Measurements from ENCODE around the gene DPH1.
"Not testable (repeated sequence)": the region's sequence is repeated elsewhere in the genome, so short reads cannot be mapped to it uniquely, and the experiment has no call there.

The DPH1 gene

DNA sequence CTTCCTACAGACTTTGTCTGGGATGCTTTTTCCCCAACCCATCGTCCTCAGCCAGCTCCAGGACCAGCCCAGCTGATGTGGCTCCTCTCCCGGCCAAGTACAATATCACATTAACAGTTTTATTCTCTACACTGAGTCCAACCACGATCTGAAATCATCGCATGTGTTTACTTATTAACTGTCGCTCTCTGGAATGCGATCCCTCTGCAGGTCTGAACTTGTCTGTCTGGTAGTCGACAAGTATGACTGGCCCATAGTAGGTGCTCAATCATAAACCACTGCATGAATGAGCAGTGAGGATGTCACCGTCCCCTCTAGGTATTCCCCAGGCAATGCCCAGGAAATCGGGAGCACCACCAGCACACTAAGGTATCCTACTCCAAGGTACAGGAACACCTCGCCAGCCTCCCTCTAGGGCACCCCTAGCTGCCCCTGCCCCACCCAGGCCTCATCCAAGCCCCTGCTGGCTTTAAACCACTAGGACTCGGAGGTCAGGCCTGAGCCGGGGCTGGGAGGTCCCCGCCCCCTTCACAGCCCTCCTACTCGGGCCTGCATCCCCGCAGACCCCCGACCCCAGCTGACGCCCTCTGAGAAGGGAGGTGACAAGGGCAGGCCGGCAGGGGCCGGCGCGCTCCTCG lies 32.5 kb upstream of the DPH1 start:
- TF ChIP-seq GATA1 (IDR thresholded peaks at IDR 0.05; ENCODE audit: low read depth, low read length) = no peak
- TF ChIP-seq POLR2A (IDR thresholded peaks at IDR 0.05; ENCODE audit: low read length) = no peak
- no peak for DNase-seq

DNA sequence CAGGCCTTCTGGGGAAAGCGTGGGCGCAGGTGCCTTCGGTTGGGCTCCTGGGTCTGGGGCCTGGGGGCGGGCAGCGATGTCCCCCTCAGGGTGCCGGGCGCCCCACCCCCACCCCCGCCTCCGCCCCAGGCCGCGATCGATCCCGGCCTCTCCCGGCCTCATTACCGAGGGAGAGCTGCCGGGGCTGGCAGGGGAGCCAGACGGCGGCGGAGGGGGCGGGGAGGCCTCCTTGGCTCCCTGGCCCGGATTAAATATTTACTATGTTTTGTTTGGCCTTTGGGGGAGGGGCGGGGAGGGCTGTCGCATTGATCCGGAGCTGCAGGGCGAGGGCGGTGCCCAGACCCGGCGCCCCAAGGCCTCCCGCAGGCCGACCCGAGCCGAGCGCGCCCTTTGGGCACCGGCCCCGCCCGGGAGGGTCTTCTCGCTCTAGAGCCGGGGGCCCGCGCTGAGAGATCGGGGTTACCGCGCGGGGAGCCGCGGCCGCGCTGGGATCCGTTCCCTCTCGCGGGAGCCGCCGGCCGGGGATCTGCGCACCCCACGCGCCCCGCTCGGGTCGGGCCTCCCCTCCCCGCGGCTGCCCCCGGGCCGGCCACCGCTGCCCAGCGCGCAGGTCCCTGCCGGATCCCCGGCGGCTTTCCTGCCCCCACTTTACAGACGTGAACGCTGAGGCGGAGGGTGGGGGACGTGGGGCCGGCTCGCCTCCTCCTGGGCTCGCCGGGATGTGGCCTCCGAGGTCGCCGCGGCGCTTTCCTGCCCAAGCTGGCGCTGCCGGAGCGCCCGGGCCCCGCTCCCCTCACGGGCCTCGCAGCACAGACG lies 31.8 kb upstream of the DPH1 start:
- no peak for DNase-seq
- TF ChIP-seq POLR2A (IDR thresholded peaks at IDR 0.05; ENCODE audit: low read length) (no peak), GATA1 (IDR thresholded peaks at IDR 0.05; ENCODE audit: low read depth, low read length) (no peak)

DNA sequence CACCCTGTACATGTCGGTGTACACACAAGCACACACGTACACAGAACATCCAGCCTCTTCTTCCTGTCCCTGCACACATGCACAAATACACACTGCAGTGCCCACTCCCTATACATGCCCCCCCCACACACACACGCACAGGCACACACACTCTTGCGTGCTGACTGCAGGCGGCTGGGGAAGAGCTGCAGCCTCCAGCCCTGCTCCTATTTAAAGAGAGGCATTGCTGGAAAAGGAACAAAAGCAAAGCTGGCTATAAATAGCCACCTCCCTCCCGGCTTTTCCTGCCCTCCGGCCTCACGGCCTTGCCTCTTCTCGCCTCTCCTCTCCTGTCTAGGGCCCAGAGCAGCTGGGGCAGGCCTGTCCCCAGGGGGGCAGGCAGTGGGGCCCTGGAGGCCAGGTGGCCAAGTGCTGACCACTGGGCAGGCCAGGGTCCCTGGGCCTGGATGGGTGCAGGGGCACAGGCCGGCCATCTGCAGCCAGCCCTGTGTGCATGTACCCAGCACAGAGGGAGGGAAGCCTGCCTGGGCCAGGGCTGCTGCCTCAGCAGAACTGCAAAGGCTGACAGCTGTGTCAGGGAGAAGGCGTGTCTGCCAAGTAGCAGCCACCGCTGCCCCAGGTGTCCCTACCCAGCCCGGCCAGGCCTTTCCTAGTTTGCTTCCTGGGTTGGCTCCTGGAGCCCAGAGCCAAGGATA lies 30.2 kb upstream of the DPH1 start:
- TF ChIP-seq GATA1 (IDR thresholded peaks at IDR 0.05; ENCODE audit: low read depth, low read length) (no peak), POLR2A (IDR thresholded peaks at IDR 0.05; ENCODE audit: low read length) (no peak)
- no peak for DNase-seq

DNA sequence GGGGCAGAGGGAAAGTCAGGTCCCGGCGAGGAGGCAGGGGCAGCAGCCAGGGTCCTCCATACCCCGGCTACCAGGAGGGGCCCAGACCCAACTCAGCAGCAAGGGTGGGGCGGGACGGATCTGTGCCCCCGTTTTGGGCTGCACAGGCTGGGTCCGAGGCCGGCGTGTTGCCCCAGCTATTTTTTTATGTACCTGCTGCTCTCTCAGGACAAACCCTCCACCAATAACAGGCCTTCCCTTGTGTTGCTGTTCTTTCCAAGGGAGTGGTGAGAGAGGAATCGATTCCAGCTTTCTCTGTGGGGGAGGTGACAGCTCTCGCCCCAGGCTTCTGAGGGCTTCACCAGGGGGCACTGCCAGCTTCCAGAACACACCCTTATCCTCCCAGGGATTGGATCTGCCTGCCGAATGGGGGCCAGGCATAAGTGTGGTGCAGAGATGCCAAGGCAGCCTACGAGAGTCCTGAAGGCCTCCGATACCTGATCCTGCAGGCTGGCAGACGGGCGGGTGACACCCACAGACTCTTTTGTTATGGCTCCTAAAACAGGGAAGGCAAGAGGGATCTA lies 27.1 kb upstream of the DPH1 start:
- no peak for DNase-seq

DNA sequence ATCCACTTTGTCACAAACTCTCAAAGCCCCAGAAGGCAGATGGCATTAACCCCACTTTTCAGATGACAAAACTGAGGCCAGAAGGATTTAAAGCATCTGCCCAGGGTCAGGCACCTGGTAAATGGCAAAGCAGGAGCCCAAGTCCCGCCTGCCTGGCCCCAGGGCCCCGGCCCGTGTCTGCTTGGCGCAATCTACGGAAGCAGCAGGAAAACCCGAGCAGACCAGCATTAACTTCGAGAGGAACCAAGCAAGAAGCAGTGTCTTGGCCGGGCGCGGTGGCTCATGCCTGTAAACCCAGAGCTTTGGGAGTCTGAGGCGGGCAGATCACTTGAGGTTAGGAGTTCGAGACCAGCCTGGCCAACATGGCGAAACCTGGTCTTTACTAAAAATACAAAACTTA lies 26.4 kb upstream of the DPH1 start:
- TF ChIP-seq GATA1 (IDR thresholded peaks at IDR 0.05; ENCODE audit: low read depth, low read length) (no peak), POLR2A (IDR thresholded peaks at IDR 0.05; ENCODE audit: low read length) (no peak)
- DNase-seq = no peak

More for the DNA sequence above, 27.1 kb upstream of the DPH1 start:
- TF ChIP-seq POLR2A (IDR thresholded peaks at IDR 0.05; ENCODE audit: low read length) (no peak), GATA1 (IDR thresholded peaks at IDR 0.05; ENCODE audit: low read depth, low read length) (no peak)

DNA sequence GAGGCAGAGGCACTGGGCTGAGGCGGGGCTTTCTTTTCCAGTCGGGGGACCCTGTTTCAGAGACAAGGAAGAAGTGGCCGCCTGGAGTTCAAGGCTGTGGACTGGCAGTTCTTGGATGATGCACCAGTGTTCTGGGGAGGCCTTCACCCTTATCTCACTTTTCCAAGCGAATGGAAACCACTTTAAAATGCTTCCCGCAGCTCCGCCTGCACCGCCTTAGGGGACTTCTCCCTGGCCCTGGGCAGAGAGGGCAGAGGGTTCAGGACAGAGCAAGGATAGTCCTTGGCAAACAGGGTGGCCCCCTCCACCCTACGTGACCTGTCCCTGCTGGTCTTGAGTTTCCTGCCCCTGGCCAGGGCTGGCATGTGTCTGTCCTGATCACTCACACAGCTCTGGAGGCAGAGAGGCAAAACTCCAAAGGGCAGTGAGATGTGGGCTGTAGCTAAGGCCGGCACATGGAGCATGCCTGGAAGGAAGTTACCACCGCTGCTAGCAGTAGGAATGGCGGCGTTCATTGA lies 25.5 kb upstream of the DPH1 start:
- TF ChIP-seq POLR2A (IDR thresholded peaks at IDR 0.05; ENCODE audit: low read length) (no peak), GATA1 (IDR thresholded peaks at IDR 0.05; ENCODE audit: low read depth, low read length) (no peak)
- DNase-seq = no peak

DNA sequence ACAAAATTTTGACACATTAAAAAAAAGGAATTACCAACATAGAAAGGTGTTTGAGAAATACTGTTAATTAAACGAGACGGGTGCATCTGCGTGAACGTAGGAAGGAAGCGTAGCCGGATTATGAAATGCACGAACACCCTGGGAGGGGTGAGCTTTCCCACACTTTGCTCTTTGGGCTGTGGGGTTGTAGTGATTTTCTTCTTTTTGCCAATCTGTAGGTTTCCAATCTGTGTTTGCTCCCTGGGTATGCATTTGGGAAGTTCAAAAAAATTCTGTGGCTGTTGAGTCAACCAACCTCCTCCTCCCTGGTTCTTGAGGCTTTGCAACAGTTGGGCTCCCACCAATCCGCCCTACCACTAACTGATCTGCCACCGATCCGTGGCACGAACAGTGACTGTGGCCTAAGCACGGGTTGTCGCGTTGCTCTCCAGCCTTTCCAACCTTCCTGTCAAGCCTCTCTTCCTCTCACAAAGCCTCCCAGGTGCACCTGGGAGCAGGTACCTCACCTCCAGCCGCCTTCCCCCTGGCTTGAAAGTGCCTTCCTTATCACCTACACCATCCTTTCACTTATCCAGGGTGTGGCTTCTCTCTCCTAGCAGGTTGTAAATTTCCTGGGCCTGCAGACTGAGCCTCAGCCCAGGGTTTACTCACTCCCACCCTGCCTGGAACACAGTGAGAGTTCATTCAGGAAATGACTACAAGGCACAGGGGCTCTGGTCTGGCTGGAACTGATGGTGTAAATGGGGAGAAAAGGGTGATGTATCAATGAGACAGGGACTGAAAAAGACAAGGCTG lies 21.4 kb upstream of the DPH1 start:
- no peak for TF ChIP-seq POLR2A (IDR thresholded peaks at IDR 0.05; ENCODE audit: low read length)
- no peak for TF ChIP-seq GATA1 (IDR thresholded peaks at IDR 0.05; ENCODE audit: low read depth, low read length)
- no peak for DNase-seq

DNA sequence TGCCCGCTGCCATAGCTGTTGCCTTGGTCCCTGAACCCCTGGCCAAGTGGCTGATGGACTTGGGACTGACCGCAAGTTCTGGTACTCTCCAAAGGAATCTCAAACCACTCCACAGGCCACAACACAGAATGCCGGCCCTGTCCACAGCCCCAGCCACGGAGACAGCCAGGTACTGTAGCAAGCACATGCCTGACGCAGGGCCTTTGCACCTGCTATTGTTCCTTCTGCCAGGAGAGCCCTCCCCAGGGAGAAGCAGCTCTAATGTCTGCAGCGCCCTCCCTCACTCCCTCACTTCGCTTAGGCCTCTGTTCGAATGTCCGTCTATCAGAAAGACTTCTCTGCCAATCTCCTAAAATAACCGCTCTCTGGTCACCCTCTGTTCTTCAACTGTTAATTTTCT lies 20.2 kb upstream of the DPH1 start:
- TF ChIP-seq POLR2A (IDR thresholded peaks at IDR 0.05; ENCODE audit: low read length) = no peak
- no peak for TF ChIP-seq GATA1 (IDR thresholded peaks at IDR 0.05; ENCODE audit: low read depth, low read length)
- no peak for DNase-seq

DNA sequence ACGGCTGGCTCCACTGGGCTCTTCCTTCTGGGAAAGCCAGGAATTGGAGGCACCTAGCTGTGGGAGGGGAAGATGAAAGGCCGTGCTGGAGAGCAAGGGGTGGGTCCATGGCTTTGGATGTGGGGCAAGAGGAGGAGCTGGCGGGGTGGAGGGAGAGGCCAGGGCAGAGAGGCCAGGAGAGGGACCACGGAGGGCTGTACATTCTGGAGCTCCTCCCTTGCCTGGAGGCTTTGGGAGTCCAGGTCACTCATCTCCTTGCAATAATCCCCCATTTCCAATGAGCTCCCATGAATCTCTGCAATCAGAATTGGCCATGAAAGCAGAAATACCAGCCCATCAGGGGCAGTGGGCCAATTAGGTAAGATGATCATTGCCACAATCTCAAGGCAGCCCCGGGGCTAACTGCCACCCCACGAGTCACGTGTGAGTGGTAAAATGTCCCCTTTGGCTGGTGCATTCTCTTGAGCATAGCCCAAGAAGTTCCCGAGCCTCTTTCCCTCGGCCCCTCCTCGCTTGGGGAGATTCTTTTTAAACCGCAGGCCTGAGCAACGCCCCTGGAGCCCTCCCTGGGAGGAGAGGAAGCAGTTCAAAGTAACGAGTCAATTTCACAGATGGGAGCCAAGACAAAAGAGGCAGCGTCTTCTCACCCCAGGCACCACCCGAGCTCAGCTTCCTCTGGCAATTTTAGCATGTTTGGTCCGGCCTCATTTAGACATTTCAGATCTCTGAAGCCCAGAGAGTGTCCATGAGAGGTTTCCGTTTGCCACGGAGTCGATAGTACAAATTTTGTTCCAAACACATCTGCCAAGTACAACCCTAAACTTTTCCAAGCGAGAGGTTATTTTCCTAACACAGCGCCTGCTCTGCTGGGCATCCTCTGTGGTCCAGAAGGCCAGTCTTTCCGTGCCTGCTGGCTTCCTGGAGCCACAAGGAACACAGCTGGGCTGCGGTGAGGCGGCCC lies 18.3 kb upstream of the DPH1 start:
- TF ChIP-seq GATA1 (IDR thresholded peaks at IDR 0.05; ENCODE audit: low read depth, low read length) = no peak
- TF ChIP-seq POLR2A (IDR thresholded peaks at IDR 0.05; ENCODE audit: low read length) = no peak
- DNase-seq = no peak

DNA sequence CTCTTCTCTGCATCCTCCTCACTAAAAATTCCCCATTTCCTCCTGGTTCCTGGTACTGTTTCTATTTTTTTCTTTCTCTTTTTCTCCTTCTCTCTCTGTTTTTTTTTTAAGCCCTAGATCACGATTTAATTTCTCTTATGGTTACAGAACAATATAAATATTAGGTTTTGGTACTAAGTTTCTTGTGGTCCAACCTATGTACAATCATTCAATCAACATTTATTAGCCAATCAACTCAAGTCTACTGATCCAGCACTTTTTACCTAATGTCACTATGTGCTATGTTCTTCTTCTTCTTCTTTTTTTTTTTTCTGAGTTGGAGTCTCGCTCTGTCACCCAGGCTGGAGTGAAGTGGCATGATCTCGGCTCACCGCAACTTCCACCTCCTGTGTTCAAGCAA lies 17.5 kb upstream of the DPH1 start:
- TF ChIP-seq GATA1 (IDR thresholded peaks at IDR 0.05; ENCODE audit: low read depth, low read length) = no peak
- no peak for TF ChIP-seq POLR2A (IDR thresholded peaks at IDR 0.05; ENCODE audit: low read length)
- no peak for DNase-seq

DNA sequence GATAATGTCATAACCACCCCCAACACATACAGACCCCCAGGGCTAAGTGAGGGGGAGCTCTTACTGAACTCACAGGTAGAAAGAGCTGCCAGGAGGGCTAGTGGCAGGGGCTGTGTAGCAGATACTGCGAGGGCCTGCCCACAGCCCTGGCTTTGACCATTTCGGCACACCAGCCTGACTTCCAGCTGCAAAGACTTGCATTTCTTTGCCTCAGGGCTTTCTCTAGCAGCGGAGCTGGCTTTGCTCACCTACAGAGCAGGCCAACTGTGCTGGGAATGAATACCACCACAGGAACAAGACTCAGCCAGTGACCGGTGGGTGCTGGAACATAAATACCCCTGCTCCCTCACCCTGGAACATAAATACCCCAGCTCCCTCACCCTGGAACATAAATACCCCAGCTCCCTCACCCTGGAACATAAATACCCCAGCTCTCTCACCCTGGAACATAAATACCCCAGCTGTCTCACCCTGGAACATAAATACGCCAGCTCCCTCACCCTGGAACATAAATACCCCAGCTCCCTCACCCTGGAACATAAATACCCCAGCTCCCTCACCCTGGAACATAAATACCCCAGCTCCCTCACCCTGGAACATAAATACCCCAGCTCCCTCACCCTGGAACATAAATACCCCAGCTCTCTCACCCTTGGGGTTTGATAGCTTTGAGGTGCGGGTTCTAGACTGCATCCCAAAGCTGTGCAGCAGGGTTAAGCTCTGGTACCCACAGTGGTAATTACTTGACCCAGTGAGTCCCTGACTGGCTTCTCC lies 16.5 kb upstream of the DPH1 start:
- not testable (repeated sequence) for DNase-seq

DNA sequence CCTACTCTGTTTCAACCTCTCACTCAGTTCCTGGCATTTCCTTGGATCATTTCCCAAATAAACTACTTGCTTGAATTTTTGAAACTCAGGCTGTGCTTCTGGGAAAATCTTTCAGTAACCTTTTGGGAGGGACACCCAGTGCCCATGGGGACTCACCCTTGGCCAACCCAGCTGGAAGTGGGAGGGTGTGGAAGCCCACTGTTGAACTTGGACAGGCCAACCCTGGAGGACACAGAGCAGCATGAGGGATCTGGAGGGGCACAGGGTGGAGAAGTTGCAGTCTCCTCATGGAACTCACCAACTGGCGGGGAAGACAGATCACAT lies 16.0 kb upstream of the DPH1 start:
- no peak for TF ChIP-seq POLR2A (IDR thresholded peaks at IDR 0.05; ENCODE audit: low read length)
- DNase-seq = no peak

Measured in erythroblast (primary cell).